Panc1 (cell line): ENCODE measurements around the gene VAV3. TPM values are rescaled to one million over a fixed set of nuclear protein-coding genes. Genes with fewer than 3 reads are reported as not detected.

ENCODE experiments used
- ATAC-seq: fragments of 200-7000 bp; cut with Tn5 transposase; 2 replicates; pipeline ENCODE4 v1.9.1; 2020; ENCODE audit warnings: mild to moderate bottlenecking, moderate library complexity
- BruUV-seq: library from RNA; stranded (reverse); fragments of 400-500 nt; replicated peaks from 2 replicates; lab custom pipeline; 2021; lab: Mats Ljungman, UMichigan
- CTCF ChIA-PET: fragments of 300-600 bp; sonication (Branson Sonifier 250); formaldehyde crosslinking; loops from one replicate; lab custom pipeline; 2022; ENCODE audit warnings: antibody characterized with exemption; lab: Charles Lee
- POLR2A ChIA-PET: fragments of 300-600 bp; sonication (Branson Sonifier 250); formaldehyde crosslinking; loops from one replicate; lab custom pipeline; 2022; ENCODE audit warnings: antibody characterized with exemption; lab: Charles Lee
- DNase-seq: peaks from one replicate; pipeline ENCODE4 v3.0.0-alpha.2; 2010; ENCODE audit warnings: low read depth, low spot score
- H3K27ac ChIP-seq: 2 replicates; pipeline ENCODE4 v1.5.1; 2011; ENCODE audit warnings: mild to moderate bottlenecking, low read length, inconsistent platforms
- H3K27me3 ChIP-seq: fragments of 200-500 bp; sonication (Bioruptor generic); 2 replicates; pipeline ENCODE4 v1.6.0; 2014; ENCODE audit warnings: low read length, inconsistent platforms; ENCODE audit not compliant: control insufficient read depth, insufficient read depth
- H3K36me3 ChIP-seq: fragments of 200-500 bp; sonication (Bioruptor generic); 2 replicates; pipeline ENCODE4 v1.5.1; 2014; ENCODE audit warnings: inconsistent platforms, mild to moderate bottlenecking, low read length, moderate library complexity; ENCODE audit not compliant: control insufficient read depth, insufficient read depth
- H3K4me1 ChIP-seq: 2 replicates; pipeline ENCODE4 v1.5.1; 2011; ENCODE audit warnings: inconsistent platforms, mild to moderate bottlenecking, low read length, moderate library complexity; ENCODE audit not compliant: control insufficient read depth, insufficient read depth
- H3K4me3 ChIP-seq, 2 experiments: 2 replicates each; pipeline ENCODE4 v1.5.1; 2011 to 2012; ENCODE audit warnings: low read depth in 2 of 2, low read length in 2 of 2, mild to moderate bottlenecking in 2 of 2, inconsistent platforms in 1 of 2, moderate library complexity in 1 of 2
- H3K9me3 ChIP-seq: fragments of 200-500 bp; sonication (Bioruptor generic); 2 replicates; pipeline ENCODE4 v1.5.1; 2014; ENCODE audit warnings: low read depth, mild to moderate bottlenecking, inconsistent platforms, low read length, moderate library complexity; ENCODE audit not compliant: control insufficient read depth, insufficient read depth
- POLR2AphosphoS5 ChIP-seq: IDR thresholded peaks from 2 replicates; pipeline ENCODE4 v1.6.1; 2012; ENCODE audit warnings: mild to moderate bottlenecking, low read depth, low read length, moderate library complexity
- SIN3A ChIP-seq: IDR thresholded peaks from 2 replicates; pipeline ENCODE4 v1.6.1; 2012; ENCODE audit warnings: low read depth, mild to moderate bottlenecking, low read length, moderate library complexity, borderline replicate concordance; ENCODE audit not compliant: insufficient read depth
- TCF7L2 ChIP-seq: IDR thresholded peaks from 2 replicates; pipeline ENCODE4 v1.6.1; 2011; ENCODE audit warnings: mild to moderate bottlenecking, low read depth, low read length, inconsistent platforms
- in situ Hi-C: cut with HindIII; loops from 2 replicates; pipeline ENCODE4 v1.10.0; 2016; ENCODE audit warnings: low sequenced_read_pairs, low pct_unique_long_range_greater_than_20kb
- intact Hi-C: fragments of 100-400 bp; cut with micrococcal nuclease; formaldehyde crosslinking; loops from one replicate; pipeline ENCODE4 v1.10.0; 2022; ENCODE audit not compliant: unreplicated experiment
- total RNA-seq: library from RNA; stranded (reverse); gene quantifications from one replicate; pipeline ENCODE4 v1.2.1, GENCODE V29; 2021; ENCODE audit not compliant: unreplicated experiment
- TF ChIP-seq, protein P1 (sequence below), 2 experiments: IDR thresholded peaks; 2 replicates each; pipeline ENCODE4 v1.6.1; 2011 to 2012; ENCODE audit warnings: low read depth in 2 of 2, control low read depth in 1 of 2, low read length in 1 of 2, mild to moderate bottlenecking in 1 of 2, moderate library complexity in 1 of 2; ENCODE audit not compliant: insufficient read depth in 1 of 2
- TF ChIP-seq, protein P2 (sequence below): fragments of 450-650 bp; IDR thresholded peaks from 2 replicates; pipeline ENCODE4 v1.5.1; 2017; ENCODE audit warnings: mild to moderate bottlenecking

Gene VAV3
- total RNA-seq, 1 experiment from 2014 or later: 0.23 TPM

DNA sequence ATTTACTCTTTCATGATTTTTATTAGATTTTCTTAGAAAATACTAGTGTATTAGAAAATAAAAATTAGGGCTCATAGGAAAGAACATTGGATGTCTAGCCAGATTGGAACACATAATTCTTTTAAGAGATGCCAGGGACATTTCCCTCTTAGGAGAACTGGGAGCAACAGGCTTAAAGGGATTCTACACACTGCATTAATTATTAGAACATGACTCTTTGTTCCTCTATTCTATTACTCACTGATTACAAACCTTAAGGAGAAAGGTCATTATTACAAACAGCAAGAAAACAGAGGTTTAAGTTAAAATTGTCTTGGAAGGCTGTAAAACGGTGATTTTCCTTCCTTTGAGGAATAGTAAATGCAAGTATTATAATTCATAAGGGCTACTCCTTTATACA is 32.9 kb upstream of the VAV3 start:
- CTCF ChIA-PET: no interaction called here
- intact Hi-C loops: no loop called here

DNA sequence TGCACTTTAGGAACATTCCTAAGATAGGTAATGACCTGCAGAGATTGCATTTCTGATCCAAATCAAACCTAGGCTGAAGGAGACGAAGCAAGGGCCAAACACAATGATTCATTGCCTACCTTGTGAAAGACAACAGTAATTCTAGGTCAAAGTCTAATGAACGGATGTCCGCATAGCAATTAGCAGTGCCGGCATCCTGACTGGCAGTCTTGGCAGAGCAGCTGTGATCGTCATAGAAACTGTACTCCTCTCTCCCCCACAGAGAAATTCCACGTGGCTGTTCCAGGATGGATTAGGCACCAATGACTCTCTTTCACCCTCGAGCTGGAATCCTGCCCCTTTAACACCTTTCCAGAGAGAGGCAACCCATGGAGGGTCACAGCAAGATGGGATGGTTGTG is 28.9 kb upstream of the VAV3 start:
- no peaks in the 10 kb centered on the region; the same call in 1 of the 2 replicates for H3K27me3 ChIP-seq
- H3K36me3 ChIP-seq: no peaks in the 10 kb centered on the region
- H3K27ac ChIP-seq: no peak overlapping the region
- in situ Hi-C loops: no loop called here
- H3K4me3 ChIP-seq: no peak overlapping the region
- intact Hi-C loops: no loop called here
- POLR2A ChIA-PET: no interaction called here
- TF ChIP-seq POLR2AphosphoS5: no peak
- no peak for TF ChIP-seq TCF7L2
- TF ChIP-seq, protein P1, sequence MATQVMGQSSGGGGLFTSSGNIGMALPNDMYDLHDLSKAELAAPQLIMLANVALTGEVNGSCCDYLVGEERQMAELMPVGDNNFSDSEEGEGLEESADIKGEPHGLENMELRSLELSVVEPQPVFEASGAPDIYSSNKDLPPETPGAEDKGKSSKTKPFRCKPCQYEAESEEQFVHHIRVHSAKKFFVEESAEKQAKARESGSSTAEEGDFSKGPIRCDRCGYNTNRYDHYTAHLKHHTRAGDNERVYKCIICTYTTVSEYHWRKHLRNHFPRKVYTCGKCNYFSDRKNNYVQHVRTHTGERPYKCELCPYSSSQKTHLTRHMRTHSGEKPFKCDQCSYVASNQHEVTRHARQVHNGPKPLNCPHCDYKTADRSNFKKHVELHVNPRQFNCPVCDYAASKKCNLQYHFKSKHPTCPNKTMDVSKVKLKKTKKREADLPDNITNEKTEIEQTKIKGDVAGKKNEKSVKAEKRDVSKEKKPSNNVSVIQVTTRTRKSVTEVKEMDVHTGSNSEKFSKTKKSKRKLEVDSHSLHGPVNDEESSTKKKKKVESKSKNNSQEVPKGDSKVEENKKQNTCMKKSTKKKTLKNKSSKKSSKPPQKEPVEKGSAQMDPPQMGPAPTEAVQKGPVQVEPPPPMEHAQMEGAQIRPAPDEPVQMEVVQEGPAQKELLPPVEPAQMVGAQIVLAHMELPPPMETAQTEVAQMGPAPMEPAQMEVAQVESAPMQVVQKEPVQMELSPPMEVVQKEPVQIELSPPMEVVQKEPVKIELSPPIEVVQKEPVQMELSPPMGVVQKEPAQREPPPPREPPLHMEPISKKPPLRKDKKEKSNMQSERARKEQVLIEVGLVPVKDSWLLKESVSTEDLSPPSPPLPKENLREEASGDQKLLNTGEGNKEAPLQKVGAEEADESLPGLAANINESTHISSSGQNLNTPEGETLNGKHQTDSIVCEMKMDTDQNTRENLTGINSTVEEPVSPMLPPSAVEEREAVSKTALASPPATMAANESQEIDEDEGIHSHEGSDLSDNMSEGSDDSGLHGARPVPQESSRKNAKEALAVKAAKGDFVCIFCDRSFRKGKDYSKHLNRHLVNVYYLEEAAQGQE (IDR thresholded peaks at IDR 0.05; ENCODE audit: insufficient read depth in 1 of 2, low read depth in 2 of 2, low read length in 1 of 2): no peak
- TF ChIP-seq, protein P2, sequence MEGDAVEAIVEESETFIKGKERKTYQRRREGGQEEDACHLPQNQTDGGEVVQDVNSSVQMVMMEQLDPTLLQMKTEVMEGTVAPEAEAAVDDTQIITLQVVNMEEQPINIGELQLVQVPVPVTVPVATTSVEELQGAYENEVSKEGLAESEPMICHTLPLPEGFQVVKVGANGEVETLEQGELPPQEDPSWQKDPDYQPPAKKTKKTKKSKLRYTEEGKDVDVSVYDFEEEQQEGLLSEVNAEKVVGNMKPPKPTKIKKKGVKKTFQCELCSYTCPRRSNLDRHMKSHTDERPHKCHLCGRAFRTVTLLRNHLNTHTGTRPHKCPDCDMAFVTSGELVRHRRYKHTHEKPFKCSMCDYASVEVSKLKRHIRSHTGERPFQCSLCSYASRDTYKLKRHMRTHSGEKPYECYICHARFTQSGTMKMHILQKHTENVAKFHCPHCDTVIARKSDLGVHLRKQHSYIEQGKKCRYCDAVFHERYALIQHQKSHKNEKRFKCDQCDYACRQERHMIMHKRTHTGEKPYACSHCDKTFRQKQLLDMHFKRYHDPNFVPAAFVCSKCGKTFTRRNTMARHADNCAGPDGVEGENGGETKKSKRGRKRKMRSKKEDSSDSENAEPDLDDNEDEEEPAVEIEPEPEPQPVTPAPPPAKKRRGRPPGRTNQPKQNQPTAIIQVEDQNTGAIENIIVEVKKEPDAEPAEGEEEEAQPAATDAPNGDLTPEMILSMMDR: no peak
- TF ChIP-seq SIN3A: no peak
- DNase-seq (no peak), ATAC-seq (no peak)
- no TSS peak for BruUV-seq
- CTCF ChIA-PET: no interaction called here
- no peaks in the 10 kb centered on the region for H3K4me1 ChIP-seq
- no peaks in the 10 kb centered on the region for H3K9me3 ChIP-seq

More for the DNA sequence above, 32.9 kb upstream of the VAV3 start:
- H3K4me1 ChIP-seq: no peaks in the 10 kb centered on the region
- H3K27ac ChIP-seq: no peak overlapping the region
- no peak for ATAC-seq
- no peak for DNase-seq
- BruUV-seq: no TSS peak
- POLR2A ChIA-PET: no interaction called here
- no peaks in the 10 kb centered on the region for H3K36me3 ChIP-seq
- no peak for TF ChIP-seq POLR2AphosphoS5
- TF ChIP-seq, protein P1 (IDR thresholded peaks at IDR 0.05; ENCODE audit: insufficient read depth in 1 of 2, low read depth in 2 of 2, low read length in 1 of 2): no peak
- TF ChIP-seq SIN3A: no peak
- TF ChIP-seq, protein P2: no peak
- no peak for TF ChIP-seq TCF7L2
- H3K4me3 ChIP-seq: no peak overlapping the region
- no peaks in the 10 kb centered on the region for H3K27me3 ChIP-seq
- in situ Hi-C loops: no loop called here
- no peaks in the 10 kb centered on the region for H3K9me3 ChIP-seq
